Endothelial cell of umbilical vein (primary cell): ENCODE measurements around the gene KMT2B. TPM values are rescaled to one million over a fixed set of nuclear protein-coding genes. Genes with fewer than 3 reads are reported as not detected.

Source experiments
- BruUV-seq: library from RNA; stranded (reverse); fragments of 400-500 nt; replicated peaks from 2 replicates; lab custom pipeline; 2021; lab: Mats Ljungman, UMichigan
- CTCF ChIA-PET: fragments of 300-600, 350-600 bp; sonication (Branson Sonifier 250); formaldehyde crosslinking; loops from one replicate; lab custom pipeline; 2021; ENCODE audit warnings: antibody characterized with exemption, inconsistent platforms; lab: Charles Lee
- POLR2A ChIA-PET: fragments of 300-600, 350-600 bp; sonication (Branson Sonifier 250); formaldehyde crosslinking; loops from one replicate; lab custom pipeline; 2021; ENCODE audit warnings: antibody characterized with exemption, inconsistent platforms; lab: Charles Lee
- DNase-seq: peaks from one replicate; pipeline ENCODE4 v3.0.0-alpha.2; 2011; ENCODE audit warnings: low read depth, low spot score
- FAIRE-seq: peaks from 2 replicates; lab custom pipeline; 2011; peaks lifted over from hg19 to GRCh38; lab: Jason Lieb, UNC
- H2AFZ ChIP-seq: 2 replicates; pipeline ENCODE4 v1.6.0; 2012; ENCODE audit warnings: low read depth, low read length, control low read depth, inconsistent platforms
- H3K27ac ChIP-seq: 2 replicates; pipeline ENCODE4 v1.5.1; 2011; ENCODE audit warnings: low read depth, mild to moderate bottlenecking, control low read depth, low read length, moderate library complexity; ENCODE audit not compliant: insufficient read depth
- H3K27me3 ChIP-seq, 2 experiments: 2 replicates each; pipeline versions ENCODE4 v1.6.0 to v1.6.1; 2011; ENCODE audit warnings: low read length in 2 of 2, mixed read lengths in 1 of 2; ENCODE audit not compliant: control insufficient read depth in 2 of 2, insufficient read depth in 2 of 2
- H3K36me3 ChIP-seq, 2 experiments: 2 replicates in 1 of 2; 3 replicates in 1 of 2; pipeline ENCODE4 v1.5.1; 2011; ENCODE audit warnings: low read length in 2 of 2, mild to moderate bottlenecking in 1 of 2, moderate library complexity in 1 of 2; ENCODE audit not compliant: control insufficient read depth in 2 of 2, insufficient read depth in 2 of 2; ENCODE audit errors: extremely low read depth in 1 of 2
- H3K4me1 ChIP-seq: 3 replicates; pipeline ENCODE4 v1.5.1; 2011; ENCODE audit warnings: mild to moderate bottlenecking, low read length; ENCODE audit not compliant: control insufficient read depth, insufficient read depth; ENCODE audit errors: extremely low read depth
- H3K4me2 ChIP-seq: 2 replicates; pipeline ENCODE4 v1.6.1; 2011; ENCODE audit warnings: low read length, control low read depth, mixed read lengths; ENCODE audit not compliant: insufficient read depth
- H3K4me3 ChIP-seq, 3 experiments: fragments of 200-600 bp in 1 of 3; sonication (generic), shearing (Covaris generic) in 1 of 3; replicated peaks in 1 of 3; 2 replicates each; pipeline ENCODE4 v1.5.1; 2011 to 2016; ENCODE audit warnings: control low read depth in 3 of 3, low read length in 3 of 3, mild to moderate bottlenecking in 2 of 3, inconsistent platforms in 1 of 3, low read depth in 1 of 3, moderate library complexity in 1 of 3; ENCODE audit not compliant: insufficient read depth in 1 of 3
- H3K79me2 ChIP-seq: 2 replicates; pipeline ENCODE4 v1.6.0; 2012; ENCODE audit warnings: low read length, inconsistent platforms; ENCODE audit not compliant: control insufficient read depth, insufficient read depth
- H3K9ac ChIP-seq: replicated peaks from 2 replicates; pipeline ENCODE3; 2011; ENCODE audit warnings: low read length, control low read depth; ENCODE audit not compliant: insufficient read depth; ENCODE audit errors: extremely low read depth
- H3K9me1 ChIP-seq: replicated peaks from 3 replicates; pipeline ENCODE4 v1.6.0; 2011; ENCODE audit warnings: mild to moderate bottlenecking, low read length; ENCODE audit not compliant: control insufficient read depth, insufficient read depth; ENCODE audit errors: extremely low read depth
- H3K9me3 ChIP-seq: replicated peaks from 2 replicates; pipeline ENCODE4 v1.5.1; 2012; ENCODE audit warnings: low read length, inconsistent platforms; ENCODE audit not compliant: control insufficient read depth, insufficient read depth
- H4K20me1 ChIP-seq: replicated peaks from 2 replicates; pipeline ENCODE3; 2011; ENCODE audit warnings: mild to moderate bottlenecking, low read length; ENCODE audit not compliant: control insufficient read depth, insufficient read depth; ENCODE audit errors: extremely low read depth
- CTCF ChIP-seq, 2 donors: IDR thresholded peaks; 1 replicate in 1 of 2; 2 replicates in 1 of 2; pipeline ENCODE4 v1.5.1; 2011; ENCODE audit warnings: low read length in 2 of 2, mild to moderate bottlenecking in 2 of 2, moderate library complexity in 2 of 2, control low read depth in 1 of 2, inconsistent platforms in 1 of 2, low read depth in 1 of 2; ENCODE audit not compliant: insufficient read depth in 1 of 2; ENCODE audit errors: extremely low read depth in 1 of 2
- EZH2 ChIP-seq: IDR thresholded peaks from 2 replicates; pipeline ENCODE4 v1.6.1; 2012; ENCODE audit warnings: borderline replicate concordance, low read depth, mild to moderate bottlenecking, moderate library complexity, low read length, inconsistent platforms; ENCODE audit not compliant: severe bottlenecking
- FOS ChIP-seq: IDR thresholded peaks from 2 replicates; pipeline ENCODE4 v1.6.1; 2011; ENCODE audit warnings: mild to moderate bottlenecking, low read length, moderate library complexity, borderline replicate concordance; ENCODE audit not compliant: insufficient read depth
- GATA2 ChIP-seq: IDR thresholded peaks from 2 replicates; pipeline ENCODE4 v1.7.0; 2011; ENCODE audit warnings: low read depth, mild to moderate bottlenecking, moderate library complexity, mixed read lengths, low read length; ENCODE audit not compliant: insufficient read length, insufficient read depth
- JUN ChIP-seq: IDR thresholded peaks from 2 replicates; pipeline ENCODE4 v1.6.1; 2011; ENCODE audit warnings: borderline replicate concordance, low read depth; ENCODE audit not compliant: insufficient read length, insufficient read depth
- MAX ChIP-seq: IDR thresholded peaks from 2 replicates; pipeline ENCODE4 v1.6.1; 2011; ENCODE audit not compliant: insufficient read depth, insufficient read length
- MYC ChIP-seq: IDR thresholded peaks from one replicate; pipeline ENCODE4 v1.6.1; 2011; ENCODE audit warnings: mild to moderate bottlenecking, low read depth, low read length
- POLR2A ChIP-seq: IDR thresholded peaks from 2 replicates; pipeline ENCODE4 v1.6.1; 2012; ENCODE audit warnings: low read depth, mild to moderate bottlenecking, control low read depth, low read length
- POLR2AphosphoS5 ChIP-seq: IDR thresholded peaks from 2 replicates; pipeline ENCODE4 v1.6.1; 2012; ENCODE audit warnings: low read depth, mild to moderate bottlenecking, control low read depth, low read length, moderate library complexity; ENCODE audit not compliant: insufficient read depth
- dilution Hi-C: fragments of 300-500 bp; cut with MboI; formaldehyde crosslinking; loops from one replicate; pipeline ENCODE4 v1.15.0; 2019; ENCODE audit warnings: low sequenced_read_pairs; ENCODE audit not compliant: extremely low pct_ligation_motif_present
- intact Hi-C: fragments of 100-400 bp; cut with micrococcal nuclease; formaldehyde crosslinking; loops from one replicate; pipeline ENCODE4 v1.10.0; 2022
- polyA plus RNA-seq, 4 experiments: library from polyadenylated mRNA; depleted of rRNA in 3 of 4; stranded (reverse) in 3 of 4; unstranded in 1 of 4; fragments of >200 nt; gene quantifications; 2 replicates each; pipeline versions ENCODE4 v1.2.1 to v1.2.3, GENCODE V29; 2011 to 2012; ENCODE audit warnings: missing spikeins in 1 of 4
- total RNA-seq: library from RNA; stranded (reverse); gene quantifications from 2 replicates; pipeline ENCODE4 v1.2.3, GENCODE V29; 2021

The KMT2B gene
- total and polyA plus RNA-seq, 2 donors (not counting 3 experiments of a cell fraction or from before 2014, with no cell fraction given), result 28.4 to 37.2 TPM

GRCh38 chr19:35777961-35778360 lies 60.2 kb downstream of the KMT2B start:
- Histone ChIP-seq H2AFZ (no peak overlapping the region), H3K4me1 (peaks cover 4% of the 10 kb centered on the region), H3K9me3 (no peaks in the 10 kb centered on the region), H3K27ac (no peak overlapping the region), H3K27me3 (no peaks in the 10 kb centered on the region), H4K20me1 (no peaks in the 10 kb centered on the region), H3K79me2 (no peaks in the 10 kb centered on the region), H3K9me1 (no peaks in the 10 kb centered on the region), H3K36me3 (peaks cover 0 to 4% of the 10 kb centered on the region in 2 experiments), H3K4me3 (no peak overlapping the region), H3K4me2 (no peak overlapping the region), H3K9ac (no peak overlapping the region)
- ChIA-PET POLR2A (no interaction called here), CTCF (no interaction called here)
- DNase-seq (no peak), FAIRE-seq (no peak)
- TF ChIP-seq JUN, result no peak
- TF ChIP-seq POLR2AphosphoS5, result no peak
- no peak for TF ChIP-seq CTCF (IDR thresholded peaks at IDR 0.05; ENCODE audit: extremely low read depth in 1 of 2, insufficient read depth in 1 of 2, low read depth in 1 of 2, low read length in 2 of 2)
- no peak for TF ChIP-seq POLR2A
- no peak for TF ChIP-seq MYC
- no peak for TF ChIP-seq MAX
- no peak for TF ChIP-seq EZH2
- no peak for TF ChIP-seq FOS
- no peak for TF ChIP-seq GATA2
- dilution Hi-C loops, result no loop called here
- intact Hi-C loops, result no loop called here
- no TSS peak for BruUV-seq
